HCT116 (cell line): Measurements from ENCODE around the gene IL36RN. TPM values are rescaled to one million over a fixed set of nuclear protein-coding genes. Genes with fewer than 3 reads are reported as not detected.

Experiments used
- ATAC-seq: fragments of 200-7000 bp; cut with Tn5 transposase; 2 replicates; pipeline ENCODE4 v1.9.1; 2020; ENCODE audit warnings: mild to moderate bottlenecking, moderate library complexity
- BruUV-seq: library from RNA; stranded (reverse); fragments of 400-500 nt; replicated peaks from 2 replicates; lab custom pipeline; 2021; lab: Mats Ljungman, UMichigan
- CTCF ChIA-PET: fragments of 300-600 bp; sonication (Branson Sonifier 250); formaldehyde crosslinking; loops from one replicate; lab custom pipeline; 2021; ENCODE audit warnings: antibody characterized with exemption; lab: Charles Lee
- POLR2A ChIA-PET: fragments of 300-600, 350-600 bp; sonication (Branson Sonifier 250); formaldehyde crosslinking; loops from one replicate; lab custom pipeline; 2021; ENCODE audit warnings: antibody characterized with exemption; lab: Charles Lee
- RAD21 ChIA-PET, 2 experiments: fragments of 300-600 bp; sonication (Branson Sonifier 250); formaldehyde crosslinking; loops; one replicate each; lab custom pipeline; 2023; ENCODE audit warnings: low total read pairs in 2 of 2; ENCODE audit not compliant: uncharacterized antibody in 2 of 2, unreplicated experiment in 2 of 2, low non-redundant PET in 1 of 2; lab: Charles Lee
- DNase-seq: peaks from one replicate; pipeline ENCODE4 v3.0.0-alpha.2; 2010; ENCODE audit warnings: low read depth, low spot score
- H2AFZ ChIP-seq: fragments of 200-600 bp; shearing (Covaris generic), sonication (generic); 2 replicates; pipeline ENCODE4 v1.6.1; 2017; ENCODE audit warnings: low read depth, mixed run types, mixed read lengths, antibody characterized with exemption, low read length; ENCODE audit not compliant: poor library complexity, severe bottlenecking
- H3K27ac ChIP-seq: 2 replicates; pipeline ENCODE4 v1.5.1; 2012; ENCODE audit warnings: low read depth, low read length
- H3K27me3 ChIP-seq: fragments of 200-600 bp; sonication (generic); 2 replicates; pipeline ENCODE4 v1.6.1; 2016; ENCODE audit warnings: mixed run types, low read length, mixed read lengths; ENCODE audit not compliant: insufficient read depth
- H3K36me3 ChIP-seq, 2 experiments: fragments of 200-500 bp in 1 of 2; fragments of 200-600 bp in 1 of 2; sonication (Bioruptor generic) in 1 of 2; sonication (generic) in 1 of 2; 2 replicates each; pipeline versions ENCODE4 v1.5.1 to v1.6.1; 2014 to 2016; ENCODE audit warnings: low read length in 2 of 2, inconsistent platforms in 1 of 2, mixed read lengths in 1 of 2, mixed run types in 1 of 2; ENCODE audit not compliant: insufficient read depth in 2 of 2, control insufficient read depth in 1 of 2
- H3K4me1 ChIP-seq, 2 experiments: fragments of 200-600 bp in 1 of 2; sonication (generic) in 1 of 2; 2 replicates each; pipeline versions ENCODE4 v1.5.1 to v1.6.1; 2012 to 2017; ENCODE audit warnings: low read length in 2 of 2, inconsistent platforms in 1 of 2, mild to moderate bottlenecking in 1 of 2, mixed read lengths in 1 of 2, mixed run types in 1 of 2, moderate library complexity in 1 of 2; ENCODE audit not compliant: insufficient read depth in 2 of 2, control insufficient read depth in 1 of 2
- H3K4me2 ChIP-seq: fragments of 200-600 bp; sonication (generic); 2 replicates; pipeline ENCODE4 v1.6.1; 2017; ENCODE audit warnings: mixed run types, low read length, mixed read lengths
- H3K4me3 ChIP-seq, 2 experiments: fragments of 200-600 bp in 1 of 2; sonication (generic) in 1 of 2; replicated peaks in 1 of 2; 2 replicates each; pipeline ENCODE4 v1.5.1; 2011 to 2016; ENCODE audit warnings: low read length in 2 of 2, control low read depth in 1 of 2, low read depth in 1 of 2, mild to moderate bottlenecking in 1 of 2, mixed read lengths in 1 of 2, mixed run types in 1 of 2
- H3K79me2 ChIP-seq: fragments of 200-600 bp; sonication (generic); 2 replicates; pipeline ENCODE4 v1.6.1; 2017; ENCODE audit warnings: mild to moderate bottlenecking, mixed run types, low read length, moderate library complexity, mixed read lengths; ENCODE audit not compliant: insufficient read depth
- H3K9ac ChIP-seq: fragments of 200-600 bp; sonication (generic); 2 replicates; pipeline ENCODE4 v1.6.1; 2016; ENCODE audit warnings: low read length, mixed read lengths
- H3K9me2 ChIP-seq: fragments of 200-600 bp; sonication (generic), shearing (Covaris generic); 2 replicates; pipeline ENCODE4 v1.6.1; 2017; ENCODE audit warnings: mixed run types, mild to moderate bottlenecking, moderate library complexity; ENCODE audit not compliant: insufficient read depth
- H3K9me3 ChIP-seq, 2 experiments: fragments of 200-500 bp in 1 of 2; fragments of 200-600 bp in 1 of 2; sonication (Bioruptor generic) in 1 of 2; sonication (generic) in 1 of 2; 2 replicates each; pipeline ENCODE4 v1.6.1; 2014 to 2017; ENCODE audit warnings: low read length in 2 of 2, mixed read lengths in 2 of 2, inconsistent platforms in 1 of 2, low read depth in 1 of 2, mild to moderate bottlenecking in 1 of 2, mixed run types in 1 of 2, moderate library complexity in 1 of 2; ENCODE audit not compliant: control insufficient read depth in 1 of 2, insufficient read depth in 1 of 2
- H4K20me1 ChIP-seq: fragments of 200-600 bp; sonication (generic), shearing (Covaris generic); 2 replicates; pipeline ENCODE4 v1.6.1; 2017; ENCODE audit warnings: mixed run types, mild to moderate bottlenecking, moderate library complexity; ENCODE audit not compliant: insufficient read depth
- CBX3 ChIP-seq: IDR thresholded peaks from 2 replicates; pipeline ENCODE4 v1.6.1; 2012; ENCODE audit warnings: low read depth
- CEBPB ChIP-seq: IDR thresholded peaks from 2 replicates; pipeline ENCODE4 v1.6.1; 2012; ENCODE audit warnings: low read depth
- CTCF ChIP-seq, 3 experiments: fragments of 200-600 bp in 1 of 3; sonication (generic) in 1 of 3; IDR thresholded peaks in 2 of 3; conservative IDR thresholded peaks in 1 of 3; 2 replicates each; pipeline ENCODE4 v1.5.1; 2012 to 2017; ENCODE audit warnings: low read depth in 2 of 3, low read length in 2 of 3, antibody characterized with exemption in 1 of 3, borderline replicate concordance in 1 of 3, control low read depth in 1 of 3, mild to moderate bottlenecking in 1 of 3, mixed read lengths in 1 of 3, mixed run types in 1 of 3, moderate library complexity in 1 of 3; ENCODE audit not compliant: insufficient read depth in 1 of 3
- EGR1 ChIP-seq: IDR thresholded peaks from 2 replicates; pipeline ENCODE4 v1.6.1; 2012; ENCODE audit warnings: low read depth
- ELF1 ChIP-seq: IDR thresholded peaks from 2 replicates; pipeline ENCODE4 v1.6.1; 2012; ENCODE audit warnings: low read depth, borderline replicate concordance
- EZH2 ChIP-seq: fragments of 200-600 bp; sonication (generic); IDR thresholded peaks from 2 replicates; pipeline ENCODE4 v1.6.1; 2017; ENCODE audit warnings: antibody characterized with exemption, mixed run types
- EZH2phosphoT487 ChIP-seq: fragments of 200-600 bp; IDR thresholded peaks from 2 replicates; pipeline ENCODE4 v1.6.1; 2018; ENCODE audit warnings: antibody characterized with exemption, borderline replicate concordance
- FOSL1 ChIP-seq: IDR thresholded peaks from 2 replicates; pipeline ENCODE4 v1.6.1; 2012; ENCODE audit warnings: low read depth
- JUND ChIP-seq: IDR thresholded peaks from 2 replicates; pipeline ENCODE4 v1.6.1; 2012
- POLR2AphosphoS5 ChIP-seq: IDR thresholded peaks from 2 replicates; pipeline ENCODE4 v1.6.1; 2011; ENCODE audit warnings: mild to moderate bottlenecking, low read depth, low read length, moderate library complexity
- RAD21 ChIP-seq: IDR thresholded peaks from 2 replicates; pipeline ENCODE4 v1.6.1; 2012; ENCODE audit warnings: low read depth, mild to moderate bottlenecking
- SIN3A ChIP-seq: IDR thresholded peaks from 2 replicates; pipeline ENCODE4 v1.6.1; 2012; ENCODE audit warnings: low read depth
- SRF ChIP-seq: IDR thresholded peaks from 2 replicates; pipeline ENCODE4 v1.6.1; 2012; ENCODE audit warnings: low read depth
- TCF7L2 ChIP-seq: IDR thresholded peaks from 2 replicates; pipeline ENCODE4 v1.7.0; 2011; ENCODE audit warnings: borderline replicate concordance, inconsistent platforms; ENCODE audit not compliant: insufficient read depth, insufficient read length; ENCODE audit errors: extremely low read depth
- YY1 ChIP-seq: IDR thresholded peaks from 2 replicates; pipeline ENCODE4 v1.6.1; 2011; ENCODE audit warnings: low read length, low read depth, moderate library complexity, mild to moderate bottlenecking; ENCODE audit not compliant: insufficient replicate concordance; ENCODE audit errors: extremely low read depth
- ZFX ChIP-seq: fragments of 450-650 bp; IDR thresholded peaks from 2 replicates; pipeline ENCODE4 v1.6.1; 2017
- ZNF274 ChIP-seq: fragments of 200-500 bp; sonication (Bioruptor generic); IDR thresholded peaks from 2 replicates; pipeline ENCODE4 v1.6.1; 2014; ENCODE audit warnings: mild to moderate bottlenecking, low read depth, low read length, inconsistent platforms
- intact Hi-C: fragments of 100-400 bp; cut with micrococcal nuclease; formaldehyde crosslinking; loops from 2 replicates; pipeline ENCODE4 v1.10.0; 2022
- total RNA-seq: library from RNA; stranded (reverse); gene quantifications from one replicate; pipeline ENCODE4 v1.2.1, GENCODE V29; 2021; ENCODE audit not compliant: unreplicated experiment
- TF ChIP-seq, protein P1 (sequence below): IDR thresholded peaks from 2 replicates; pipeline ENCODE4 v1.6.1; 2011; ENCODE audit warnings: mild to moderate bottlenecking, low read length, moderate library complexity; ENCODE audit not compliant: insufficient replicate concordance; ENCODE audit errors: extremely low read depth
- TF ChIP-seq, protein P2 (sequence below): IDR thresholded peaks from 2 replicates; pipeline ENCODE4 v1.6.1; 2012
- TF ChIP-seq, protein P3 (sequence below): IDR thresholded peaks from 2 replicates; pipeline ENCODE4 v1.6.1; 2012; ENCODE audit warnings: low read depth

The IL36RN gene
- total RNA-seq, 1 experiment from 2014 or later = not detected

DNA sequence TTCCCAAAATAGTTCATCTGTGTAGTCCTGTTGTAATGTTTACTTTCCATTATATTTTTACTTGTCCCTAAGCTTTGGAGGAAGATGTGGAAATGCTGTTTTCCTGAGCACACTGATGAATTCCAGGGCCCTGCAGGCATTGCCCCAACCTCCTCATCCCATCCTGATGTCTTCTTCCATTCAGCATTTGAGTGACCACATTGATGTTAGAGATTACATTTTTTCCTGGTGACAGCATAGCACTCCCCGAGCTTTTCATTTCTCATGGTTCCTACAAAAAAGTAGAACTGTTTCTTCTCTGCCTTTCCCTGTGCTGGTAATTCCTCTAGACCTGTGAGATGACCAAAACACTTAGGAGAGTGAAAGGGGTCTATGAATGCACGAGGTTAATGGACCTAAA lies 48.9 kb upstream of the IL36RN start:
- H3K27me3 ChIP-seq = no peaks in the 10 kb centered on the region
- no peak for ATAC-seq
- no peaks in the 10 kb centered on the region for H3K9me3 ChIP-seq
- ChIA-PET POLR2A (no interaction called here), CTCF (no interaction called here), RAD21 (no interaction called here)
- DNase-seq = no peak
- H3K4me3 ChIP-seq = no peak overlapping the region
- TF ChIP-seq EZH2phosphoT487 (no peak), CEBPB (no peak), CTCF (IDR thresholded peaks at IDR 0.05 in 2 of 3, conservative IDR thresholded peaks at IDR 0.05 in 1 of 3; ENCODE audit: borderline replicate concordance in 1 of 3, insufficient read depth in 1 of 3, low read depth in 2 of 3, low read length in 2 of 3) (no peak), POLR2AphosphoS5 (no peak), EZH2 (no peak), RAD21 (no peak), EGR1 (no peak), ZFX (no peak), JUND (no peak), ZNF274 (no peak), SIN3A (no peak), FOSL1 (no peak), SRF (no peak), TCF7L2 (no peak), CBX3 (no peak), YY1 (no peak), ELF1 (no peak)
- TF ChIP-seq, protein P1, sequence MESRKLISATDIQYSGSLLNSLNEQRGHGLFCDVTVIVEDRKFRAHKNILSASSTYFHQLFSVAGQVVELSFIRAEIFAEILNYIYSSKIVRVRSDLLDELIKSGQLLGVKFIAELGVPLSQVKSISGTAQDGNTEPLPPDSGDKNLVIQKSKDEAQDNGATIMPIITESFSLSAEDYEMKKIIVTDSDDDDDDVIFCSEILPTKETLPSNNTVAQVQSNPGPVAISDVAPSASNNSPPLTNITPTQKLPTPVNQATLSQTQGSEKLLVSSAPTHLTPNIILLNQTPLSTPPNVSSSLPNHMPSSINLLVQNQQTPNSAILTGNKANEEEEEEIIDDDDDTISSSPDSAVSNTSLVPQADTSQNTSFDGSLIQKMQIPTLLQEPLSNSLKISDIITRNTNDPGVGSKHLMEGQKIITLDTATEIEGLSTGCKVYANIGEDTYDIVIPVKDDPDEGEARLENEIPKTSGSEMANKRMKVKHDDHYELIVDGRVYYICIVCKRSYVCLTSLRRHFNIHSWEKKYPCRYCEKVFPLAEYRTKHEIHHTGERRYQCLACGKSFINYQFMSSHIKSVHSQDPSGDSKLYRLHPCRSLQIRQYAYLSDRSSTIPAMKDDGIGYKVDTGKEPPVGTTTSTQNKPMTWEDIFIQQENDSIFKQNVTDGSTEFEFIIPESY = no peak
- TF ChIP-seq, protein P2, sequence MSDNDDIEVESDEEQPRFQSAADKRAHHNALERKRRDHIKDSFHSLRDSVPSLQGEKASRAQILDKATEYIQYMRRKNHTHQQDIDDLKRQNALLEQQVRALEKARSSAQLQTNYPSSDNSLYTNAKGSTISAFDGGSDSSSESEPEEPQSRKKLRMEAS = no peak
- TF ChIP-seq, protein P3, sequence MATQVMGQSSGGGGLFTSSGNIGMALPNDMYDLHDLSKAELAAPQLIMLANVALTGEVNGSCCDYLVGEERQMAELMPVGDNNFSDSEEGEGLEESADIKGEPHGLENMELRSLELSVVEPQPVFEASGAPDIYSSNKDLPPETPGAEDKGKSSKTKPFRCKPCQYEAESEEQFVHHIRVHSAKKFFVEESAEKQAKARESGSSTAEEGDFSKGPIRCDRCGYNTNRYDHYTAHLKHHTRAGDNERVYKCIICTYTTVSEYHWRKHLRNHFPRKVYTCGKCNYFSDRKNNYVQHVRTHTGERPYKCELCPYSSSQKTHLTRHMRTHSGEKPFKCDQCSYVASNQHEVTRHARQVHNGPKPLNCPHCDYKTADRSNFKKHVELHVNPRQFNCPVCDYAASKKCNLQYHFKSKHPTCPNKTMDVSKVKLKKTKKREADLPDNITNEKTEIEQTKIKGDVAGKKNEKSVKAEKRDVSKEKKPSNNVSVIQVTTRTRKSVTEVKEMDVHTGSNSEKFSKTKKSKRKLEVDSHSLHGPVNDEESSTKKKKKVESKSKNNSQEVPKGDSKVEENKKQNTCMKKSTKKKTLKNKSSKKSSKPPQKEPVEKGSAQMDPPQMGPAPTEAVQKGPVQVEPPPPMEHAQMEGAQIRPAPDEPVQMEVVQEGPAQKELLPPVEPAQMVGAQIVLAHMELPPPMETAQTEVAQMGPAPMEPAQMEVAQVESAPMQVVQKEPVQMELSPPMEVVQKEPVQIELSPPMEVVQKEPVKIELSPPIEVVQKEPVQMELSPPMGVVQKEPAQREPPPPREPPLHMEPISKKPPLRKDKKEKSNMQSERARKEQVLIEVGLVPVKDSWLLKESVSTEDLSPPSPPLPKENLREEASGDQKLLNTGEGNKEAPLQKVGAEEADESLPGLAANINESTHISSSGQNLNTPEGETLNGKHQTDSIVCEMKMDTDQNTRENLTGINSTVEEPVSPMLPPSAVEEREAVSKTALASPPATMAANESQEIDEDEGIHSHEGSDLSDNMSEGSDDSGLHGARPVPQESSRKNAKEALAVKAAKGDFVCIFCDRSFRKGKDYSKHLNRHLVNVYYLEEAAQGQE = no peak
- H3K27ac ChIP-seq = no peak overlapping the region
- H4K20me1 ChIP-seq = no peaks in the 10 kb centered on the region
- no peaks in the 10 kb centered on the region for H3K36me3 ChIP-seq
- no peak overlapping the region for H2AFZ ChIP-seq
- BruUV-seq = no TSS peak
- H3K9me2 ChIP-seq = no peaks in the 10 kb centered on the region
- no peak overlapping the region for H3K4me2 ChIP-seq
- intact Hi-C loops = no loop called here
- no peak overlapping the region for H3K9ac ChIP-seq
- no peaks in the 10 kb centered on the region for H3K4me1 ChIP-seq
- no peaks in the 10 kb centered on the region for H3K79me2 ChIP-seq
